ENCODE results near the gene TSPOAP1. TPM values are rescaled to one million over a fixed set of nuclear protein-coding genes. Genes with fewer than 3 reads are reported as not detected.

The TSPOAP1 gene
- total RNA-seq, 1 donor from 2014 or later = 39.7 TPM

GRCh38 chr17:58362368-58363014 is 33.9 kb upstream of the TSPOAP1 start:
- DNase-seq = no peak
- Mint-ChIP-seq H3K9me3 (ENCODE audit: unreplicated experiment) (no peaks in the 10 kb centered on the region), H3K27ac (ENCODE audit: unreplicated experiment) (no peak overlapping the region)

GRCh38 chr17:58360296-58361063 is 31.9 kb upstream of the TSPOAP1 start:
- Mint-ChIP-seq H3K4me3 (ENCODE audit: unreplicated experiment) (peak overlapping the region; percentile 6), H3K27ac (ENCODE audit: unreplicated experiment) (peak overlapping the region; percentile 50), H3K4me1 (ENCODE audit: low read depth, unreplicated experiment) (peaks cover 11% of the 10 kb centered on the region), H3K36me3 (ENCODE audit: unreplicated experiment) (no peaks in the 10 kb centered on the region), H3K9me3 (ENCODE audit: unreplicated experiment) (no peaks in the 10 kb centered on the region), H3K27me3 (ENCODE audit: unreplicated experiment) (peaks cover 2% of the 10 kb centered on the region)
- DNase-seq = no peak
- TF ChIP-seq CTCF (IDR thresholded peaks at IDR 0.05; ENCODE audit: partially characterized antibody, unreplicated experiment) = no peak

More at GRCh38 chr17:58362368-58363014, 33.9 kb upstream of the TSPOAP1 start:
- H3K4me3 Mint-ChIP-seq (ENCODE audit: unreplicated experiment) = no peak overlapping the region
- H3K36me3 Mint-ChIP-seq (ENCODE audit: unreplicated experiment) = no peaks in the 10 kb centered on the region
- peaks cover 2% of the 10 kb centered on the region for H3K27me3 Mint-ChIP-seq (ENCODE audit: unreplicated experiment)
- peaks cover 11% of the 10 kb centered on the region for H3K4me1 Mint-ChIP-seq (ENCODE audit: low read depth, unreplicated experiment)
- no peak for TF ChIP-seq CTCF (IDR thresholded peaks at IDR 0.05; ENCODE audit: partially characterized antibody, unreplicated experiment)

- Mint-ChIP-seq H3K9me3 (ENCODE audit: unreplicated experiment) (no peaks in the 10 kb centered on the region), H3K27me3 (ENCODE audit: unreplicated experiment) (no peaks in the 10 kb centered on the region), H3K36me3 (ENCODE audit: unreplicated experiment) (no peaks in the 10 kb centered on the region), H3K4me1 (ENCODE audit: low read depth, unreplicated experiment) (peaks cover 11% of the 10 kb centered on the region), H3K27ac (ENCODE audit: unreplicated experiment) (no peak overlapping the region), H3K4me3 (ENCODE audit: unreplicated experiment) (no peak overlapping the region)
- TF ChIP-seq CTCF (IDR thresholded peaks at IDR 0.05; ENCODE audit: partially characterized antibody, unreplicated experiment) = no peak
- no peak for DNase-seq
Observed at GRCh38 chr17:58358408-58359172, 30.0 kb upstream of the TSPOAP1 start.

GRCh38 chr17:58357312-58358297 is 29.0 kb upstream of the TSPOAP1 start:
- Mint-ChIP-seq H3K36me3 (ENCODE audit: unreplicated experiment) (no peaks in the 10 kb centered on the region), H3K4me1 (ENCODE audit: low read depth, unreplicated experiment) (peaks cover 13% of the 10 kb centered on the region), H3K27me3 (ENCODE audit: unreplicated experiment) (peaks cover 2% of the 10 kb centered on the region), H3K9me3 (ENCODE audit: unreplicated experiment) (peaks cover 2% of the 10 kb centered on the region), H3K27ac (ENCODE audit: unreplicated experiment) (no peak overlapping the region), H3K4me3 (ENCODE audit: unreplicated experiment) (no peak overlapping the region)
- no peak for TF ChIP-seq CTCF (IDR thresholded peaks at IDR 0.05; ENCODE audit: partially characterized antibody, unreplicated experiment)
- DNase-seq = no peak

Measured in glutamatergic neuron (in vitro differentiated cells).